Gastroesophageal sphincter (tissue), 4 donors: ENCODE results near the gene KCNMB1. TPM values are rescaled to one million over a fixed set of nuclear protein-coding genes. Genes with fewer than 3 reads are reported as not detected.
A peak's percentile ranks its signal among the peaks of the same experiment; 100 is the strongest.

Source experiments
- ATAC-seq: fragments of 150-250 bp; one replicate; pipeline ENCODE4 v1.9.1; 2016; ENCODE audit warnings: mild to moderate bottlenecking, moderate library complexity
- H3K27ac ChIP-seq, 4 donors: fragments of 200-600 bp; sonication (generic) in 3 of 4; 1 replicate in 3 of 4; 2 replicates in 1 of 4; pipeline ENCODE4 v1.5.1; 2016 to 2019
- H3K27me3 ChIP-seq: fragments of 200-600 bp; sonication (generic); one replicate; pipeline ENCODE4 v1.5.1; 2019
- H3K36me3 ChIP-seq, 2 donors: fragments of 200-600 bp; sonication (generic); one replicate each; pipeline ENCODE4 v1.5.1; 2019; ENCODE audit warnings: control low read depth in 1 of 2
- H3K4me1 ChIP-seq, 3 donors: fragments of 200-600 bp; sonication (generic); 1 replicate in 2 of 3; 2 replicates in 1 of 3; pipeline ENCODE4 v1.5.1; 2016 to 2019; ENCODE audit warnings: control low read depth in 2 of 3
- H3K4me3 ChIP-seq, 2 donors: fragments of 200-600 bp; sonication (generic); one replicate each; pipeline ENCODE4 v1.5.1; 2019; ENCODE audit warnings: mild to moderate bottlenecking in 1 of 2, moderate library complexity in 1 of 2
- H3K9me3 ChIP-seq, 3 donors: fragments of 200-600 bp; sonication (generic); one replicate each; pipeline ENCODE4 v1.5.1; 2017 to 2019; ENCODE audit warnings: control low read depth in 2 of 3
- CTCF ChIP-seq, 4 experiments: fragments of 200-600 bp in 2 of 4; fragments of 450-650 bp in 2 of 4; sonication (generic) in 1 of 4; IDR thresholded peaks; one replicate each; pipeline ENCODE4 v1.5.1; 2017 to 2019; ENCODE audit warnings: antibody characterized with exemption in 4 of 4, mild to moderate bottlenecking in 2 of 4, moderate library complexity in 2 of 4
- EP300 ChIP-seq: sonication (generic); formaldehyde crosslinking; IDR thresholded peaks from one replicate; pipeline ENCODE4 v1.6.1; 2017; ENCODE audit warnings: antibody characterized with exemption, mild to moderate bottlenecking
- POLR2A ChIP-seq, 2 donors: fragments of 450-650 bp; IDR thresholded peaks; one replicate each; pipeline ENCODE4 v1.6.1; 2017; ENCODE audit warnings: antibody characterized with exemption in 2 of 2, mild to moderate bottlenecking in 2 of 2, moderate library complexity in 1 of 2
- POLR2AphosphoS5 ChIP-seq: sonication (generic); formaldehyde crosslinking; IDR thresholded peaks from one replicate; pipeline ENCODE4 v1.6.1; 2017; ENCODE audit warnings: antibody characterized with exemption
- WGBS, 2 donors: methylation state at CpG; one replicate each; pipeline ENCODE4 v1.1.5; 2018; ENCODE audit warnings: low coverage in 1 of 2; 5-methylcytosine and 5-hydroxymethylcytosine counted together
- total RNA-seq, 4 donors: library from RNA; depleted of rRNA; stranded (reverse); fragments of >200 nt; gene quantifications; one replicate each; pipeline ENCODE4 v1.1.0, GENCODE V29; 2016

The KCNMB1 gene
- total RNA-seq, 4 donors from 2014 or later: 38.0 to 78.3 (median 66.6) TPM

- no peak for TF ChIP-seq POLR2A (IDR thresholded peaks at IDR 0.05)
- TF ChIP-seq CTCF (IDR thresholded peaks at IDR 0.05): no peak
- TF ChIP-seq EP300: no peak
- no peak for TF ChIP-seq POLR2AphosphoS5
- no peak for ATAC-seq
- Histone ChIP-seq H3K4me3 (no peak overlapping the region), H3K36me3 (no peaks in the 10 kb centered on the region), H3K4me1 (peaks cover 0 to 47% (median 0%) of the 10 kb centered on the region in 3 donors), H3K27me3 (peaks cover 4% of the 10 kb centered on the region), H3K9me3 (no peaks in the 10 kb centered on the region), H3K27ac (no peak overlapping the region)
- 87 to 89% methylated on average over 4 of the region's 4 CpGs for whole genome bisulfite sequencing, 2 donors
Measured at GRCh38 chr5:170424629-170425028, 35.5 kb upstream of the KCNMB1 start.

- H3K27me3 ChIP-seq: peaks cover 1% of the 10 kb centered on the region
- H3K36me3 ChIP-seq: no peaks in the 10 kb centered on the region
- peaks cover 0 to 47% (median 0%) of the 10 kb centered on the region in 3 donors for H3K4me1 ChIP-seq
- 53 to 73% methylated on average over 4 to 7 of the region's 7 CpGs for WGBS, 2 donors
- H3K4me3 ChIP-seq: no peak overlapping the region
- H3K9me3 ChIP-seq: no peaks in the 10 kb centered on the region
- ATAC-seq: no peak
- no peak overlapping the region for H3K27ac ChIP-seq
- TF ChIP-seq EP300 (no peak), POLR2AphosphoS5 (no peak), CTCF (IDR thresholded peaks at IDR 0.05) (no peak), POLR2A (IDR thresholded peaks at IDR 0.05) (no peak)
Measured at GRCh38 chr5:170423692-170424091, 34.5 kb upstream of the KCNMB1 start.

- WGBS, 2 donors: 55 to 59% methylated on average over 2 of the region's 2 CpGs
- peaks cover 0 to 38% (median 0%) of the 10 kb centered on the region in 3 donors for H3K4me1 ChIP-seq
- no peaks in the 10 kb centered on the region for H3K9me3 ChIP-seq
- H3K27me3 ChIP-seq: no peaks in the 10 kb centered on the region
- H3K36me3 ChIP-seq: no peaks in the 10 kb centered on the region
- no peak overlapping the region for H3K4me3 ChIP-seq
- no peak for ATAC-seq
- TF ChIP-seq CTCF (IDR thresholded peaks at IDR 0.05) (no peak), EP300 (no peak), POLR2A (IDR thresholded peaks at IDR 0.05) (no peak), POLR2AphosphoS5 (no peak)
- H3K27ac ChIP-seq: no peak overlapping the region
Measured at GRCh38 chr5:170421826-170422225, 32.7 kb upstream of the KCNMB1 start.

DNA sequence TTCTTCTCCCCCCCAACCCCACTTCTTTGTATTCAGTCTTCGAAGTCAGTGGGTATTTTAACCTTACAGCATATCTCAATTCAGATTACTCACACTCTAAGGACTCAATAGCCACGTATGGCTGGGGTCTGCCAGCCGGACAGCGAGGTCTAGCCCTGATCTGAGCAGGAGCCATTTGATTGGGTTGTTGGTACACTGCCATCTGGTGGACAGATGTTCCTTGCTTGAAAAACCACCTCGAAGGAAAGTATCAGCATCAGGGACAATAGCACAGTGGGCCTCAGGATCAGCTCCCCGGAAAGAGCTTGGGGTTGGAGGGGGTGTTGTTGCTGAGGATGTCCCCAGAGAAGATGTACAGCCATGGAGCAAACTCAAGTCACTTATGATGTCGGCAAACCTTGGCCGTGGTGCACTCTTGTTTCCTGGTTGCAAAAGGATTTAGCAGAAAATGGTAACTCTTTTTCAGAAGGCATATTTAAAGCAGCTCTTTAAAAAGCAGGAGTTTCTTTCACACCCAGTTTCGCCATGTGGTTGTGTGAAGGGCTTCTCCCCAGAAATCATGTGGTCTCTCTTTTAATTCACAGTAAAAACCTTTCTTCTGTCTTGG lies 31.7 kb upstream of the KCNMB1 start:
- Histone ChIP-seq H3K36me3 (peaks cover 0 to 2% of the 10 kb centered on the region in 2 donors), H3K27ac (no peak overlapping the region), H3K4me1 (peaks cover 0 to 33% (median 0%) of the 10 kb centered on the region in 3 donors), H3K4me3 (no peak overlapping the region), H3K27me3 (no peaks in the 10 kb centered on the region), H3K9me3 (no peaks in the 10 kb centered on the region)
- ATAC-seq: peak; percentile 65
- 24 to 55% methylated on average over 4 to 9 of the region's 9 CpGs for WGBS, 2 donors
- TF ChIP-seq CTCF (IDR thresholded peaks at IDR 0.05) (peak; percentile 53 to 82 (median 68)), EP300 (no peak), POLR2A (IDR thresholded peaks at IDR 0.05) (no peak), POLR2AphosphoS5 (no peak)

- TF ChIP-seq EP300 (no peak), POLR2A (IDR thresholded peaks at IDR 0.05) (no peak), POLR2AphosphoS5 (no peak), CTCF (IDR thresholded peaks at IDR 0.05) (no peak)
- 65 to 75% methylated on average over 4 to 6 of the region's 6 CpGs for WGBS, 2 donors
- Histone ChIP-seq H3K27ac (no peak overlapping the region), H3K4me3 (no peak overlapping the region), H3K36me3 (peaks cover 0 to 6% of the 10 kb centered on the region in 2 donors), H3K9me3 (no peaks in the 10 kb centered on the region), H3K27me3 (no peaks in the 10 kb centered on the region), H3K4me1 (peaks cover 0 to 33% (median 0%) of the 10 kb centered on the region in 3 donors)
- ATAC-seq: no peak
Measured at GRCh38 chr5:170419643-170420042, 30.5 kb upstream of the KCNMB1 start.
